SK-N-SH treated with all-trans-retinoic acid at 6 μM for 48 hours (cell line): ENCODE results near the gene HMGN4.

Experiments used
- ATAC-seq: fragments of 200-7000 bp; cut with Tn5 transposase; 3 replicates; pipeline ENCODE4 v1.9.1; 2020; ENCODE audit warnings: mild to moderate bottlenecking, moderate library complexity
- CSRNP3 ChIP-seq: fragments of 250-450 bp; sonication (Bioruptor Pico); IDR thresholded peaks from 2 replicates; pipeline ENCODE4 v1.5.1; 2021; ENCODE audit warnings: mild to moderate bottlenecking, moderate library complexity
- GLIS3 ChIP-seq: fragments of 250-450 bp; sonication (Bioruptor Pico); IDR thresholded peaks from 2 replicates; pipeline ENCODE4 v1.5.0; 2020; ENCODE audit warnings: mild to moderate bottlenecking, moderate library complexity
- OSR1 ChIP-seq: fragments of 250-450 bp; sonication (Bioruptor Pico); IDR thresholded peaks from 2 replicates; pipeline ENCODE4 v1.8.0; 2022; ENCODE audit warnings: moderate library complexity, mild to moderate bottlenecking, inconsistent platforms
- PPARA ChIP-seq: fragments of 250-450 bp; sonication (Bioruptor Pico); IDR thresholded peaks from 2 replicates; pipeline ENCODE4 v1.5.0; 2020; ENCODE audit warnings: mild to moderate bottlenecking, borderline replicate concordance
- RARB ChIP-seq: fragments of 250-450 bp; sonication (Bioruptor Pico); IDR thresholded peaks from 2 replicates; pipeline ENCODE4 v1.8.0; 2021; ENCODE audit warnings: mild to moderate bottlenecking, moderate library complexity
- SNAI2 ChIP-seq: fragments of 250-450 bp; sonication (Bioruptor Pico); IDR thresholded peaks from 2 replicates; pipeline ENCODE4 v1.5.0; 2020; ENCODE audit warnings: mild to moderate bottlenecking, moderate library complexity
- TOX ChIP-seq: fragments of 250-450 bp; sonication (Bioruptor Pico); IDR thresholded peaks from 2 replicates; pipeline ENCODE4 v1.8.0; 2021; ENCODE audit warnings: mild to moderate bottlenecking, moderate library complexity, borderline replicate concordance
- ZC3H10 ChIP-seq: fragments of 250-450 bp; sonication (Bioruptor Pico); IDR thresholded peaks from 2 replicates; pipeline ENCODE4 v1.5.1; 2021; ENCODE audit warnings: mild to moderate bottlenecking, moderate library complexity
- ZFP3 ChIP-seq: fragments of 250-450 bp; sonication (Bioruptor Pico); IDR thresholded peaks from 2 replicates; pipeline ENCODE4 v1.5.0; 2020; ENCODE audit warnings: mild to moderate bottlenecking, moderate library complexity
- ZFP30 ChIP-seq: fragments of 450-650 bp; formaldehyde crosslinking; IDR thresholded peaks from 2 replicates; pipeline ENCODE4 v1.5.0; 2022; ENCODE audit warnings: mild to moderate bottlenecking, moderate library complexity
- ZNF565 ChIP-seq: fragments of 450-650 bp; formaldehyde crosslinking; conservative IDR thresholded peaks from 2 replicates; pipeline ENCODE4 v1.5.0; 2020; ENCODE audit warnings: low read depth, mild to moderate bottlenecking, moderate library complexity
- ZNF70 ChIP-seq: fragments of 450-650 bp; formaldehyde crosslinking; IDR thresholded peaks from 2 replicates; pipeline ENCODE4 v1.5.0; 2020; ENCODE audit warnings: mild to moderate bottlenecking, moderate library complexity
- ZNF8 ChIP-seq: fragments of 450-650 bp; formaldehyde crosslinking; IDR thresholded peaks from 2 replicates; pipeline ENCODE4 v1.5.0; 2020; ENCODE audit warnings: mild to moderate bottlenecking, moderate library complexity
- TF ChIP-seq, protein P1 (sequence below): fragments of 250-450 bp; sonication (Bioruptor Pico); IDR thresholded peaks from 2 replicates; pipeline ENCODE4 v1.8.0; 2020; ENCODE audit warnings: mild to moderate bottlenecking, moderate library complexity, borderline replicate concordance
- TF ChIP-seq, protein P2 (sequence below): fragments of 250-450 bp; sonication (Bioruptor Pico); IDR thresholded peaks from 2 replicates; pipeline ENCODE4 v1.8.0; 2021; ENCODE audit warnings: low read depth, mild to moderate bottlenecking, moderate library complexity, borderline replicate concordance
- TF ChIP-seq, protein P3 (sequence below): fragments of 250-450 bp; sonication (Bioruptor Pico); IDR thresholded peaks from 2 replicates; pipeline ENCODE4 v1.5.0; 2020; ENCODE audit warnings: mild to moderate bottlenecking, moderate library complexity
- TF ChIP-seq, protein P4 (sequence below): fragments of 250-450 bp; sonication (Bioruptor Pico); IDR thresholded peaks from 2 replicates; pipeline ENCODE4 v1.5.1; 2020; ENCODE audit warnings: low read depth, mild to moderate bottlenecking, moderate library complexity

HMGN4 gene

DNA sequence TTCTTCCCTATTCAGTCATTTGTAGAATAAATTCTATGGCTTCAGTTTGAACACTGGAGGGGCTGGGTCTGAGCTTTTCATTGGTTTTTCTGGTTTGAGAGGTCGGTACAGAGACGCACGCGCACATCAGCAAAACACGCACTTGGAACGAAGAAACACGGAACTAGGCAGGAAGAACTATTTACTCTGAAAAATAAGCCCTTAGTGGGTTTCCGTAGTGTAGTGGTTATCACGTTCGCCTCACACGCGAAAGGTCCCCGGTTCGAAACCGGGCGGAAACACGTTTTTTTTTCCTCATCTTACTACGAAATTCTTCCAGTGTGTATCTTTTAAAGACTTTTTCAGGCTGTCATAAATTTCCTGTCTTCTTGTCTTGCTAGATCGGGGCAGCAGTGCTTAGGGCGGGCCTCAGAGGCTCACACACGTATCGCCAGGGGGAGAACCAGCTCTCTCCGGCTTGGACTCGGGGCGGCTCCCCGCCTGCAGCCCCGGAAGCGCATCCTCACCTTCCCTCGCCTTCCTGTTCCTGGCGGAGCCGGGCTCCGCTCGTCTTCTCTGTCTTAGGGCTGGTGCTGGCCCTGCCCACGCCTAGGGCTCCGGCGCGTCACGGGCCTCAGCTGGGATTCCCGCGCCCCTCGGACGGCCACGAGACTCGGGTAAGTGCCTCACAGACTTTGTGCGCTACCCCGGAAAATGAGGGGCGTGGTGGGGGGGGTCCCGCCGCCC is at the start of gene HMGN4:
Gene HMGN4 (plus strand): TSS at position 521 of the 726 bp plus-strand sequence. CDS start 6,841 bp downstream, outside the sequence.
- TF ChIP-seq SNAI2 (CRISPR knock-in tag) (no peak), ZNF8 (0 out of 2 replicates have a peak, but pooled peaks have one; percentile 20)
- peak; percentile 86 for ATAC-seq

DNA sequence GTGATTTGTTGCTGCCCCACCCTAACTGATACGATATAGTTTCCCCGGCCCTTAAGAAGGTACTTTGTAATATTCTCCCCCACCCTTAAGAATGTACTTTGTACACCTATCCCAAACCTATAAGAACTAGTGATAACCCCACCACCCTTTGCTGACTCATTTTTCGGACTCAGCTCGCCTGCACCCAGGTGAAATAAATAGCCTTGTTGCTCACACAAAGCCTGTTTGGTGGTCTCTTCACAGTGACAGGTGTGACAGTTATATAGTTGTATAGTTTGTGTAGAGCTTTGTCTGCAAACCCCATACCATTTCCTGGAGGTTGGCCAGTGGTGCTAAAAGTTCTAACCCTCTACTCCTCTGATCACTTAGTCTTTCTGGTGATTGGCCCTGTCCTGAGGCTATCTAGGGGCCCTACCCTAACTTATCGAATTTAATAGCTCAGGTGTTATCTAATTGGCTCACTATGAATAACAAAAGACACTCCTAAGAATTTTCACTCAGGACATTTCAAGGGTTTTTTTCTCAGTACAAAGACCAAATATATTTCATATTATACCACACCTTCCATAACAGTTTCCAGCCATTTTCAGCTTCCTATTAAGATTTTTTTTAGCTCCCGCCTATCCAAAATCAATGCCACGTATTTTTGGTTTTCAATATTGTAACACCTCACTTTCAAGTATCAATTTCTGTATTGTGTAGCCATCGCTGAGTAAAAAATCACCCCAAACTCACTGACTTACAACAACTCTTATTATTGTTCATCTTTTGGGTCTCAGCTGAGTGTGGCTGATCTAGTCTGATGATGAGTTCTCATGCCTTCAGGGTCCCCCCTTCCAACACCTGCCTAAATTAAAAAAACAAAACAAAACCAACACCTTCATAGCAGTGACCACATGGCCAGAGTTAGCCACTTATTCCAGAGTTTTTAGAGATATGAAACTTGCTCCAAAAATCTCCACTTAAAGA is 47.9 kb upstream of the HMGN4 start:
- no peak for ATAC-seq
- TF ChIP-seq ZNF565 (CRISPR knock-in tag): no peak
- no peak for TF ChIP-seq RARB (CRISPR knock-in tag)
- TF ChIP-seq ZNF8: no peak

- ATAC-seq: no peak
- TF ChIP-seq GLIS3 (CRISPR knock-in tag): no peak
- no peak for TF ChIP-seq PPARA (CRISPR knock-in tag)
- TF ChIP-seq, protein P1, sequence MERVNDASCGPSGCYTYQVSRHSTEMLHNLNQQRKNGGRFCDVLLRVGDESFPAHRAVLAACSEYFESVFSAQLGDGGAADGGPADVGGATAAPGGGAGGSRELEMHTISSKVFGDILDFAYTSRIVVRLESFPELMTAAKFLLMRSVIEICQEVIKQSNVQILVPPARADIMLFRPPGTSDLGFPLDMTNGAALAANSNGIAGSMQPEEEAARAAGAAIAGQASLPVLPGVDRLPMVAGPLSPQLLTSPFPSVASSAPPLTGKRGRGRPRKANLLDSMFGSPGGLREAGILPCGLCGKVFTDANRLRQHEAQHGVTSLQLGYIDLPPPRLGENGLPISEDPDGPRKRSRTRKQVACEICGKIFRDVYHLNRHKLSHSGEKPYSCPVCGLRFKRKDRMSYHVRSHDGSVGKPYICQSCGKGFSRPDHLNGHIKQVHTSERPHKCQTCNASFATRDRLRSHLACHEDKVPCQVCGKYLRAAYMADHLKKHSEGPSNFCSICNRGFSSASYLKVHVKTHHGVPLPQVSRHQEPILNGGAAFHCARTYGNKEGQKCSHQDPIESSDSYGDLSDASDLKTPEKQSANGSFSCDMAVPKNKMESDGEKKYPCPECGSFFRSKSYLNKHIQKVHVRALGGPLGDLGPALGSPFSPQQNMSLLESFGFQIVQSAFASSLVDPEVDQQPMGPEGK (CRISPR knock-in tag): no peak
- no peak for TF ChIP-seq ZNF8
Measured at GRCh38 chr6:26491604-26492003, 46.6 kb upstream of the HMGN4 start.

DNA sequence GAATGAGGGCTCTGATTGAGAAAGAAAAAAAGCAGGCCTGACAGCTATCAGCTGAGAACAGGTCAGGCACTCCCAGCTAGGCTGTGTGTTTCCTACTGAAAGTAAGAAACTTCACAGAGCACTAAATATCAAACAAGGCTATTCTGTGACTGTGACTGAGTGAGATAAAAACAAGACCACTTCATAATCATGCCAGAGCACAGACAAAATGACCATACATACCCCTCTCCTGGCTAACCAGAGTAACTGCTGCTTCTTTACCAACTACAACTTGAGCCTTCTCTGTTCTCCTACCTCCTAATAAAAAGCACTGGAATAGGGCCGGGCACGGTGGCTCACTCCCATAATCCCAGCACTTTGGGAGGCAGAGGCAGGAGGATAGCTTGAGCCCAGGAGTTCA is 44.9 kb upstream of the HMGN4 start:
- TF ChIP-seq, protein P2, sequence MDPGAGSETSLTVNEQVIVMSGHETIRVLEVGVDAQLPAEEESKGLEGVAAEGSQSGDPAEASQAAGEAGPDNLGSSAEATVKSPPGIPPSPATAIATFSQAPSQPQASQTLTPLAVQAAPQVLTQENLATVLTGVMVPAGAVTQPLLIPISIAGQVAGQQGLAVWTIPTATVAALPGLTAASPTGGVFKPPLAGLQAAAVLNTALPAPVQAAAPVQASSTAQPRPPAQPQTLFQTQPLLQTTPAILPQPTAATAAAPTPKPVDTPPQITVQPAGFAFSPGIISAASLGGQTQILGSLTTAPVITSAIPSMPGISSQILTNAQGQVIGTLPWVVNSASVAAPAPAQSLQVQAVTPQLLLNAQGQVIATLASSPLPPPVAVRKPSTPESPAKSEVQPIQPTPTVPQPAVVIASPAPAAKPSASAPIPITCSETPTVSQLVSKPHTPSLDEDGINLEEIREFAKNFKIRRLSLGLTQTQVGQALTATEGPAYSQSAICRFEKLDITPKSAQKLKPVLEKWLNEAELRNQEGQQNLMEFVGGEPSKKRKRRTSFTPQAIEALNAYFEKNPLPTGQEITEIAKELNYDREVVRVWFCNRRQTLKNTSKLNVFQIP (CRISPR knock-in tag): no peak
- no peak for TF ChIP-seq ZNF70 (CRISPR knock-in tag)
- no peak for TF ChIP-seq RARB (CRISPR knock-in tag)
- TF ChIP-seq GLIS3 (CRISPR knock-in tag): no peak
- no peak for TF ChIP-seq CSRNP3 (CRISPR knock-in tag)
- TF ChIP-seq ZFP30: no peak
- no peak for TF ChIP-seq ZFP3 (CRISPR knock-in tag)
- TF ChIP-seq, protein P1 (CRISPR knock-in tag): no peak
- TF ChIP-seq TOX: no peak
- no peak for TF ChIP-seq ZNF8
- TF ChIP-seq OSR1 (CRISPR knock-in tag): no peak
- TF ChIP-seq, protein P3, sequence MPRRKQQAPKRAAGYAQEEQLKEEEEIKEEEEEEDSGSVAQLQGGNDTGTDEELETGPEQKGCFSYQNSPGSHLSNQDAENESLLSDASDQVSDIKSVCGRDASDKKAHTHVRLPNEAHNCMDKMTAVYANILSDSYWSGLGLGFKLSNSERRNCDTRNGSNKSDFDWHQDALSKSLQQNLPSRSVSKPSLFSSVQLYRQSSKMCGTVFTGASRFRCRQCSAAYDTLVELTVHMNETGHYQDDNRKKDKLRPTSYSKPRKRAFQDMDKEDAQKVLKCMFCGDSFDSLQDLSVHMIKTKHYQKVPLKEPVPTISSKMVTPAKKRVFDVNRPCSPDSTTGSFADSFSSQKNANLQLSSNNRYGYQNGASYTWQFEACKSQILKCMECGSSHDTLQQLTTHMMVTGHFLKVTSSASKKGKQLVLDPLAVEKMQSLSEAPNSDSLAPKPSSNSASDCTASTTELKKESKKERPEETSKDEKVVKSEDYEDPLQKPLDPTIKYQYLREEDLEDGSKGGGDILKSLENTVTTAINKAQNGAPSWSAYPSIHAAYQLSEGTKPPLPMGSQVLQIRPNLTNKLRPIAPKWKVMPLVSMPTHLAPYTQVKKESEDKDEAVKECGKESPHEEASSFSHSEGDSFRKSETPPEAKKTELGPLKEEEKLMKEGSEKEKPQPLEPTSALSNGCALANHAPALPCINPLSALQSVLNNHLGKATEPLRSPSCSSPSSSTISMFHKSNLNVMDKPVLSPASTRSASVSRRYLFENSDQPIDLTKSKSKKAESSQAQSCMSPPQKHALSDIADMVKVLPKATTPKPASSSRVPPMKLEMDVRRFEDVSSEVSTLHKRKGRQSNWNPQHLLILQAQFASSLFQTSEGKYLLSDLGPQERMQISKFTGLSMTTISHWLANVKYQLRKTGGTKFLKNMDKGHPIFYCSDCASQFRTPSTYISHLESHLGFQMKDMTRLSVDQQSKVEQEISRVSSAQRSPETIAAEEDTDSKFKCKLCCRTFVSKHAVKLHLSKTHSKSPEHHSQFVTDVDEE (CRISPR knock-in tag): no peak
- TF ChIP-seq, protein P4, sequence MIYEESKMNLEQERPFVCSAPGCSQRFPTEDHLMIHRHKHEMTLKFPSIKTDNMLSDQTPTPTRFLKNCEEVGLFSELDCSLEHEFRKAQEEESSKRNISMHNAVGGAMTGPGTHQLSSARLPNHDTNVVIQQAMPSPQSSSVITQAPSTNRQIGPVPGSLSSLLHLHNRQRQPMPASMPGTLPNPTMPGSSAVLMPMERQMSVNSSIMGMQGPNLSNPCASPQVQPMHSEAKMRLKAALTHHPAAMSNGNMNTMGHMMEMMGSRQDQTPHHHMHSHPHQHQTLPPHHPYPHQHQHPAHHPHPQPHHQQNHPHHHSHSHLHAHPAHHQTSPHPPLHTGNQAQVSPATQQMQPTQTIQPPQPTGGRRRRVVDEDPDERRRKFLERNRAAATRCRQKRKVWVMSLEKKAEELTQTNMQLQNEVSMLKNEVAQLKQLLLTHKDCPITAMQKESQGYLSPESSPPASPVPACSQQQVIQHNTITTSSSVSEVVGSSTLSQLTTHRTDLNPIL (CRISPR knock-in tag): no peak
- TF ChIP-seq ZC3H10 (CRISPR knock-in tag): no peak
- TF ChIP-seq, all 23 proteins: peak for 0
- ATAC-seq: peak; percentile 87
